HG03039 (cell line): ENCODE measurements around the gene ARHGEF33.

Experiments used
- ATAC-seq: cut with Tn5 transposase; IDR thresholded peaks from one replicate; pipeline ENCODE4 v1.9.1; 2021; ENCODE audit warnings: mild to moderate bottlenecking, moderate library complexity; ENCODE audit not compliant: unreplicated experiment

The ARHGEF33 gene

DNA sequence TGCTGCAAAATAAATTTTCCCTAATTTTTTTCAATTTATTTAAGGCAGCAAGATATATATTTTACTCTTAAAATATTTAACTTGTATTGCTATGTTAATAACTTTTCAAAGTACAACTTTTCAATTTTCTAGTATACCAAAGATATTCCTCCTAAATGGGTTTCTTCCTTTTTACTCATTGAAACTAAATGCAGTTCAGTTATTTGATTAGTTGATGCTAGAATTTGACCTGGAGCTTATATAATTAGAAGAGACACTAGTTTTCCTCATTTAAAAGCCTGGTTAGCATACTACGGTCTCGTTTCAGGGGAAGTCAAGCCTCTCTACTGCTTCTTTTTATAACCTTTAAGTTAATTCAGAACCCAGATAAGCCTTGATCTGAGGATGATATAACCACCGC is at the start of gene ARHGEF33:
ARHGEF33 (plus strand) TSS at position 301 of the 400 bp plus-strand sequence. CDS start 29,573 bp downstream, outside the sequence.
- no peak for ATAC-seq

- no peak for ATAC-seq
Measured at GRCh38 chr2:38850045-38850444, 39.6 kb upstream of the ARHGEF33 start.

- no peak for ATAC-seq
Measured at GRCh38 chr2:38856165-38856564, 33.5 kb upstream of the ARHGEF33 start.

- no peak for ATAC-seq
Measured at GRCh38 chr2:38862476-38862875, 27.2 kb upstream of the ARHGEF33 start.

- no peak for ATAC-seq
Measured at GRCh38 chr2:38863061-38863695, 26.5 kb upstream of the ARHGEF33 start.

DNA sequence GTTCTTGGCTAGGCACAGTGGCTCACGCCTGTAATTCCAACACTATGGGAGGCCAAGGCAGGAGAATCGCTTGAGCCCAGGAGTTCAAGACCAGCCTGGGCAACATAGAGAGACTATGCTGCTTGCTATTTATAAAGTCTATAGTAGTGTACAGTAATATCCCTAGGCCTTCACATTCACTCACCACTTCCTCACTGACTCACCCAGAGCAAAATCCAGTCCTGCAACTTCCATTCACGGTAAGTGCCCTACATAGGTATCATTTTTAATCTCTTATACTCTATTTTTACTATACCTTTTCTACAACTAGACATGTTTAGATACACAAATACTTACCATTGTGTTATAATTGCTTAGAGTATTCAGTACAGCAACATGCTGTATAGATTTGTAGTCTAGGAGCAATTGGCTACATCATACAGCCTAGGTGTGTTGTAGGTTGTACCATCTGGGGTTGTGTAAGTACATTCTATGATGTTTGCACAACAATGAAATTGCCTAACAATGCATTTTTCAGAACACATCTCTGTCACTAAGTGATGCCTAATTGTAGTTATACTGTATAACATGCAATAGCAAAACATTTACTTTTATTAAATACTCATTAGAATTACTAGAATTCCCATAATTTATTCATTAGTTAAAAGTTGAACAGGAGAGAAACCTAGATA is 22.8 kb upstream of the ARHGEF33 start:
- ATAC-seq = no peak

DNA sequence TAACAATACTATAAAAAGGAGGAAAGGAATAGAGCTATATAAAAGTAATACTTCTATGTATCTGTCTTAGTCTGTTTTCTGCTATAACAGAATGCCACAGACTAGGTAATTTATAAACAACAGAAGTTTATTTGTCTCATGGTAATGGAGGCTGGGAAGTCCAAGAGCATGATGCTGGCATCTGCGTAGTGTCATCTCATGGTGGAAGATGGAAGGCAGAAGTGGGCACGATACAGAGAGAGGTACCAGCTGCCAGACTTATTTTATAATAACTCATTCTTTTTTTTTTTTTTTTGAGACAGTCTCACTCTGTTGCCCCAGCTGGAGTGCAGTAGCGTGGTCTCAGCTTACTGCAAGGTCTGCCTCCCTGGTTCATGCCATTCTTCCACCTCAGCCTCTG is 18.2 kb upstream of the ARHGEF33 start:
- ATAC-seq = no peak

DNA sequence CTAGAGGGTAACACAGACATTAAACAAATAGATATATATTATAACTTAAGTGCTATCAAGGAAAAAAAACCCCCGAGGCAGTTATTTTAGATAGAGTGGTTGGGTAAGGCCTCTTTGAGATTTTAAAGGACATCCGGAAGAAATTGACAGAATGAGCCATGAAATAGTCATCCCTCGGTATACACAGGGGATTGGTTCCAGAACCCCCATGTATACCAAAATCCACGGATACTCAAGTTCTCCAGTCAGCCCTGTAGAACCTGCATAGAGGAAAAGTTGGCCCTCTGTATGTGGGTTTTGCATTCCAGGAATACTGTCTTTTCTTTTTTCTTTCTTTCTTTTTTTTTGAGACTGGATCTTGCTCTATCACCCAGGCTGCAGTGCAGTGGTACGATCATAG is 15.9 kb upstream of the ARHGEF33 start:
- no peak for ATAC-seq

- ATAC-seq = no peak
Measured at GRCh38 chr2:38875227-38875575, 14.5 kb upstream of the ARHGEF33 start.

DNA sequence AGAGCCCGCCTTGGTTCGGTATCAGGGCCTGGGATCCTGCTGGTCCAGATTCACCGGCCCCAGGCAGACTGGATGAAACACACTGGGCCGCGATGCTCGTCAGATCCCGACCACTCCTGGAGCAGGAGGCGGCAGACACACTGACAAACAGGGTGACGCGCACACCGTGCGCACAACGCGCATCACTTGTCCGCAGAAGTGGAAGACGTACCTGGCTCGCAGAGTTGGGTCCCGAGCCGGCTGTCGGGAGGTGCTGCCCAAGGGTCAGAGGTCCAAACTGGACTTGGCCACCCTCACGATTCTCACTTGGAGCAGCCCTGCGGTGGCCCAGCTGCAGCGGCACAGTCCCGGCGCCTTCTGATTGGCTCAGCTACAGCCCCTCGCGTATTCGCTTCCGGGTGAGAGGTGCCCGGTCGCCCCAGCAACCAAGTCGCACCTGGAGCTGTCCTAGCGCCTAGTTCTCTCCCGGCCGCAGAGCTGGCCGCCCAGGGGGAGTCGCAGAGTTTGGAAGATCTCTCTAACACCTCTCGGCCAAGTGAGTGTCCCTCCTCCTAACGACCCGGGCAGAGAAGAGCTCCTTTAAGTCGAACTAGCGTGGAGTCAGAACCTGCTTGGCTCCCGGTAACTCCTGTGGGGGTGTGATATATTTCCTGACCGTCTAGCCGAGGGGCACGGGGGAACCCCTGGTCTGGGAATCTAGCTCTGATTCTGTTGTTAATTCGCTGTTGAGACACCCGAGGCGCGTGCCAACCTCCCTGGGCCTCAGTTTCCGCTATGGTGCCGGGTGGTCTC is 13.9 kb upstream of the ARHGEF33 start, which contains the start of the genes DHX57 and MORN2:
DHX57 (minus strand) TSS at position 359 of the 792 bp plus-strand sequence. CDS start 7,529 bp downstream, outside the sequence.
MORN2 (plus strand) TSS at position 401 of the 792 bp plus-strand sequence.
- peak; percentile 100 for ATAC-seq

- no peak for ATAC-seq
Measured at GRCh38 chr2:38876407-38876806, 13.3 kb upstream of the ARHGEF33 start.

GRCh38 chr2:38886063-38886462 is 3.6 kb upstream of the ARHGEF33 start:
- no peak for ATAC-seq

DNA sequence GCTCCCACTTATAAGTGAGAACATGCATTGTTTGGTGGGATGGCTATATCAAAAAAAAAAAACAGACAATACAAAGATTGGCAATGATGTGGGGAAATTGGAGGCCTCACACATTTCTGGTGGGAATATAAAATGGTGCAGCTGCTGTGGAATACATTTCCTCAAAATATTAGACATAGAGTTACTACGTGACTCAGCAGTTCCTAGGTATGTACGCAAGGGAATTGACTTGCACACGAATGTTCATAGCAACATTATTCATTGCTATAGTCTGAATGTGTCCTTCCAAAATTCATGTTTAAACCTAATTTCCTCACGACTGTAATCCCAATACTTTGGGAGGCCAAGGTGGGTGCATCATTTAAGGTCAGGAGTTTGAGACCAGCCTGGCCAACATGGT is 2.3 kb upstream of the ARHGEF33 start:
- no peak for ATAC-seq

- no peak for ATAC-seq
Measured at GRCh38 chr2:38887902-38888554, 1.6 kb upstream of the ARHGEF33 start.

DNA sequence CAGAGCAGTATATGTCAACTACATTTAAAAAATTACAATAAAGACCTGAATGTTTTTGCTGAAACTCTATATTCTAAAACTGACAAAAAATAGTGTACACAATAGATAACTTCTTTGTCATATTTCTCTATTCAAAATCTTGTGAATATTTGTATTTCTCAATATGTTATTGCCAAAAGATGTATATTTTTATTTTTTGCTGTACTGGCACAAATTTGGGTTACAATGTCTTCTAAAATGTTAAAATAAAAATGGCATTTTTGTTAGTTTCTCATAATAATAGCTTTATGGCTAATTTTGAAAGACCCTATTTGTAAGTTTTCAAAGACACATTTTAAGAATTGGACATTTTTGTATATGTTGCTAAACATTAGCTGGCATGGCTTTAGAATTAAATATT is 630 bp upstream of the ARHGEF33 start:
- ATAC-seq = no peak

DNA sequence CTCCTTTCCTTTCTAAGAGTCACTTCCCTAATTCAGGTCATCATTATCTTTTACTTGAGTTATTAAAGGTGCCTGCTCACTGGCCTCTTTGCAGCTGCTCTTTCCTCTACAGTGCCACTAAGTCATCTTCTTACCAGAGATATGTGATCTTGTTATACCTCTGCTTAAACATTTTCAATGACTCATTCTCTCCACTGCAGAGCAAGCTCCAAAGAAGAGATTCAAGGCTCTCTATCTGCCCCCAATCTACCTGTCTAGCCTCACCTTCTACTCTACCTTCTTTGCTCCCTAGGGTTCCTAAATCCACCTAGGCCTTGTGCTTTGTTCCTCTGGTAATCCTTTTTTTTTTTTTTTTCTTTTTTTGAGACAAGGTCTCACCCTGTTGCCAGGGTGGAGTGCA is 3.1 kb downstream of the ARHGEF33 start:
- no peak for ATAC-seq

- ATAC-seq = no peak
Measured at GRCh38 chr2:38898256-38898655, 8.6 kb downstream of the ARHGEF33 start.

- ATAC-seq = no peak
Measured at GRCh38 chr2:38900726-38901125, 11.1 kb downstream of the ARHGEF33 start.

DNA sequence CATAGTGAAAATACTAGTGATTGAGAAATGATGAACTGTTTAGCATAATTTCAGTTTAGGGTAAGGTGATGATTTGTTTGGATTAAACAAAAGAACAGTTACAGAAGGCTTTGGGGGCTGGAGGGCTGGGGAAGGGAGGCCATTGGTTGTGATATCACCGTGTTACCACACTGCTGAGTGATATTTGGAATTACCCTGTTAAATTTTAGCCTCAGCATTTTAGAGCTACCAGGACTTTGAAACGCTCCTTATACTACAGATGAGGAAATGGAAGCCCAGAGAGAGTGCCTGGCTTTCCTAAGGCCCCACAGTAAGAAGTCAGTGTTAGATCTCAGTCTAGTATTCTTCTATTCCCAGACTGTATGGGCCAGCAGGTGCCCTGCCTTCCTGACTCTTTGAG is 15.6 kb downstream of the ARHGEF33 start:
- no peak for ATAC-seq

GRCh38 chr2:38907242-38907641 is 17.6 kb downstream of the ARHGEF33 start:
- no peak for ATAC-seq
